K562 (cell line): Measurements from ENCODE around the gene HHLA2. TPM values are rescaled to one million over a fixed set of nuclear protein-coding genes. Genes with fewer than 3 reads are reported as not detected.

Experiments used
- ATAC-seq: fragments of 200-7000 bp; cut with Tn5 transposase; 3 replicates; pipeline ENCODE4 v1.9.1; 2020; ENCODE audit warnings: moderate library complexity
- BruUV-seq: library from RNA; stranded (reverse); fragments of 400-500 nt; replicated peaks from 2 replicates; lab custom pipeline; 2021; lab: Mats Ljungman, UMichigan
- CTCF ChIA-PET: fragments of 300-600 bp; formaldehyde crosslinking; extraction: SDS; loops from one replicate; lab custom pipeline; 2021; ENCODE audit warnings: low intra/inter-chr PET ratio; lab: Yijun Ruan, JAX
- POLR2A ChIA-PET: fragments of 300-600, 350-650 bp; sonication (Branson Sonifier 250); formaldehyde crosslinking; extraction: SDS; loops from one replicate; lab custom pipeline; 2021; ENCODE audit warnings: antibody characterized with exemption, inconsistent platforms; lab: Yijun Ruan, JAX
- DNase-seq, 4 experiments: peaks; one replicate each; pipeline versions ENCODE4 v3.0.0 to v3.0.0-alpha.2; 2011 to 2018; ENCODE audit warnings: low spot score in 3 of 4, mixed read lengths in 3 of 4; ENCODE audit errors: extremely low read depth in 1 of 4
- FAIRE-seq: peaks from 2 replicates; lab custom pipeline; 2011; peaks lifted over from hg19 to GRCh38; lab: Jason Lieb, UNC
- H2AFZ ChIP-seq: 2 replicates; pipeline ENCODE4 v1.6.0; 2011; ENCODE audit warnings: low read depth, low read length, control low read depth, inconsistent platforms
- H3K27ac ChIP-seq: fragments of 200-600 bp; 3 replicates; pipeline ENCODE4 v1.8.0; 2011; ENCODE audit warnings: low read depth, mild to moderate bottlenecking, control low read depth, inconsistent platforms, low read length, moderate library complexity, mixed read lengths; ENCODE audit errors: extremely low read depth
- H3K27me3 ChIP-seq, 2 experiments: fragments of 300-600 bp in 1 of 2; 2 replicates in 1 of 2; 3 replicates in 1 of 2; pipeline versions ENCODE4 v1.6.0 to v1.8.0; 2011; ENCODE audit warnings: inconsistent platforms in 2 of 2, low read length in 2 of 2, mild to moderate bottlenecking in 1 of 2, mixed read lengths in 1 of 2, moderate library complexity in 1 of 2; ENCODE audit not compliant: control insufficient read depth in 2 of 2, insufficient read depth in 2 of 2
- H3K36me3 ChIP-seq: fragments of 300-600 bp; 3 replicates; pipeline ENCODE4 v1.8.0; 2011; ENCODE audit warnings: mild to moderate bottlenecking, low read length, inconsistent platforms; ENCODE audit not compliant: control insufficient read depth, insufficient read depth
- H3K4me1 ChIP-seq, 2 experiments: fragments of 200-600 bp in 1 of 2; replicated peaks in 1 of 2; 2 replicates in 1 of 2; 3 replicates in 1 of 2; pipeline versions ENCODE4 v1.5.1 to v1.8.0; 2011; ENCODE audit warnings: inconsistent platforms in 2 of 2, low read length in 2 of 2, mild to moderate bottlenecking in 1 of 2, mixed read lengths in 1 of 2, moderate library complexity in 1 of 2; ENCODE audit not compliant: control insufficient read depth in 2 of 2, insufficient read depth in 2 of 2
- H3K4me2 ChIP-seq: 2 replicates; pipeline ENCODE4 v1.6.1; 2011; ENCODE audit warnings: low read length, control low read depth, inconsistent platforms, mixed read lengths; ENCODE audit not compliant: insufficient read depth
- H3K4me3 ChIP-seq: fragments of 200-600 bp; sonication (generic), shearing (Covaris generic); 2 replicates; pipeline ENCODE4 v1.5.1; 2016; ENCODE audit warnings: control low read depth, inconsistent platforms
- H3K79me2 ChIP-seq: fragments of 200-600 bp; 3 replicates; pipeline ENCODE4 v1.8.0; 2011; ENCODE audit warnings: low read length, inconsistent platforms; ENCODE audit not compliant: control insufficient read depth, insufficient read depth
- H3K9ac ChIP-seq, 2 experiments: 2 replicates each; pipeline versions ENCODE4 v1.6.0 to v1.6.1; 2011; ENCODE audit warnings: low read depth in 2 of 2, low read length in 2 of 2, control low read depth in 1 of 2, inconsistent platforms in 1 of 2, mild to moderate bottlenecking in 1 of 2, mixed read lengths in 1 of 2; ENCODE audit not compliant: insufficient read depth in 1 of 2
- H3K9me1 ChIP-seq: one replicate; pipeline ENCODE4 v1.6.0; 2011; ENCODE audit warnings: inconsistent platforms, mild to moderate bottlenecking, low read length, moderate library complexity; ENCODE audit not compliant: control insufficient read depth, insufficient read depth
- H3K9me3 ChIP-seq: replicated peaks from 2 replicates; pipeline ENCODE4 v1.5.1; 2011; ENCODE audit warnings: low read depth, low read length, inconsistent platforms; ENCODE audit not compliant: control insufficient read depth, insufficient read depth
- H4K20me1 ChIP-seq: replicated peaks from 2 replicates; pipeline ENCODE4 v1.6.1; 2011; ENCODE audit warnings: low read length, inconsistent platforms, mixed read lengths; ENCODE audit not compliant: control insufficient read depth, insufficient read depth
- ETS2 ChIP-seq: IDR thresholded peaks from 2 replicates; pipeline ENCODE4 v1.6.1; 2016; ENCODE audit warnings: borderline replicate concordance, missing genetic modification characterization, mild to moderate bottlenecking, moderate library complexity, missing compliant biosample characterization; ENCODE audit not compliant: poor library complexity, severe bottlenecking
- HNRNPUL1 ChIP-seq: fragments of 200-400 bp; formaldehyde crosslinking; IDR thresholded peaks from 2 replicates; pipeline ENCODE4 v1.6.1; 2017; ENCODE audit warnings: low read length
- KLF1 ChIP-seq: fragments of 450-650 bp; IDR thresholded peaks from 2 replicates; pipeline ENCODE4 v1.6.1; 2016; ENCODE audit warnings: missing genetic modification characterization, missing compliant biosample characterization
- NBN ChIP-seq: fragments of 450-650 bp; IDR thresholded peaks from 2 replicates; pipeline ENCODE4 v1.6.1; 2016; ENCODE audit warnings: low read depth, mild to moderate bottlenecking
- NFE2L1 ChIP-seq: fragments of 450-650 bp; IDR thresholded peaks from 2 replicates; pipeline ENCODE4 v1.6.1; 2016; ENCODE audit warnings: missing genetic modification characterization, low read depth, mild to moderate bottlenecking, missing compliant biosample characterization, moderate library complexity, borderline replicate concordance
- RNF2 ChIP-seq: sonication (generic); IDR thresholded peaks from 2 replicates; pipeline ENCODE4 v1.6.1; 2016
- SIN3A ChIP-seq, 2 experiments: fragments of 150-350 bp in 1 of 2; IDR thresholded peaks; 2 replicates each; pipeline ENCODE4 v1.6.1; 2011 to 2016; ENCODE audit warnings: borderline replicate concordance in 2 of 2, low read depth in 2 of 2, low read length in 2 of 2, mild to moderate bottlenecking in 2 of 2, moderate library complexity in 2 of 2; ENCODE audit not compliant: control insufficient read depth in 1 of 2
- TRIM28 ChIP-seq: fragments of 450-650 bp; IDR thresholded peaks from 2 replicates; pipeline ENCODE4 v1.6.1; 2017
- WGBS: fragments of 100-300 bp; shearing (Covaris generic); methylation state at CpG from one replicate; pipeline ENCODE4 v1.1.6; 2016; ENCODE audit warnings: low coverage, mixed read lengths; ENCODE audit not compliant: insufficient coverage; ENCODE audit errors: missing lambda C conversion rate; 5-methylcytosine and 5-hydroxymethylcytosine counted together
- in situ Hi-C: fragments of 300-500 bp; cut with MboI; formaldehyde crosslinking; loops from 4 replicates; pipeline ENCODE4 v1.15.0; 2018; ENCODE audit warnings: inconsistent platforms, mixed read lengths
- intact Hi-C: fragments of 100-400 bp; cut with micrococcal nuclease; formaldehyde crosslinking; loops from 2 replicates; pipeline ENCODE4 v1.14.2; 2022
- polyA plus RNA-seq, 8 experiments: library from polyadenylated mRNA; depleted of rRNA in 4 of 8; stranded (reverse) in 5 of 8; unstranded in 3 of 8; fragments of >200 nt; fragmentation: Nextera tagmentation in 2 of 8; fragmentation: Illumina TruSeq in 1 of 8; extraction: Ambion mirVana in 2 of 8; extraction: Trizol in 1 of 8; gene quantifications; 2 replicates each; pipeline versions ENCODE4 v1.2.1 to v1.2.3, GENCODE V29; 2011 to 2014; ENCODE audit warnings: inconsistent platforms in 1 of 8, missing spikeins in 1 of 8
- total RNA-seq, 7 experiments: library from RNA; depleted of rRNA in 6 of 7; stranded (reverse); fragments of >200 nt in 6 of 7; fragmentation: Illumina TruSeq in 2 of 7; extraction: Trizol in 2 of 7; gene quantifications; 2 replicates each; pipeline versions ENCODE4 v1.2.1 to v1.2.3, GENCODE V29; 2011 to 2021; ENCODE audit warnings: low replicate concordance in 1 of 7

The HHLA2 gene
- total and polyA plus RNA-seq, 9 of the 15 experiments (the other 6 are each of a cell fraction or from before 2014, with no cell fraction given): 0.04 TPM; not detected in 7

DNA sequence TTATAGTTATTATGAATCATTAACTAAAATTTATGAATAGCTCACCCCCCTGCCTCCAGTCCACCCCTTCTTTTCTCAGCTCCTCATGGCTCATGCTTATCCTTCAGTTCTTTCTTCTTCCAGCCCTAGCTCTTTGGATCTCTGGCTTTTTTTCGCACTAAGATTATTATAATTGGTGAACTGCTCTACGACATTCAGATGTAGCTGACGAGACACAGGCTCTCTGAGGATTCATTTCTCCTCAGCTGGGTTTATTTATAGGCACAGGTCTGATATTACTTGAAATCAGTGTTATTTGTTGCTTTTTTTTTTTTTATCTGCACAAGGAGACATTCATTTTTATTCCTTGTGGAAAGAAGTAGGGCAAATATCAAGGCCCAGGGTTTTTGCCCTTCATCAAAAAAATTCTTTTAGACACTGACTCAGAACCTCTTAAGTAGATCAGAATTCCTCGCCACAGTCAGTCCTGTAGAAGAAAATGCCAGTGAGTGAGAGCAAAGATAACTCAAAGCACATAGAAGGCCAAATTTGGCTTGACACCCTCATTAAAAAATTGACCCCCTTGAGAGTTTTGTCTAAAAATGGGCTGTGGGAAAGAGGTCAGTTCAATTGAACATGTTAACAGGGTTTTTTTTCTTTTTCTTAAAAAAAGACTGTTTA lies 107.5 kb downstream of the HHLA2 start:
- no peak overlapping the region for H2AFZ ChIP-seq
- no TSS peak for BruUV-seq
- no peaks in the 10 kb centered on the region for H3K36me3 ChIP-seq
- in situ Hi-C loops (loop anchor here (10.0 kb wide), 1 partner anchor 249 kb away; no protein-coding TSS in a partner anchor), intact Hi-C loops (loop anchor here (10.0 kb wide), 1 partner anchor 469 kb away; no protein-coding TSS in a partner anchor)
- H3K4me1 ChIP-seq: no peaks in the 10 kb centered on the region
- DNase-seq: no peak
- H3K4me3 ChIP-seq: no peak overlapping the region
- no peak for FAIRE-seq
- no peaks in the 10 kb centered on the region for H3K9me3 ChIP-seq
- no peak overlapping the region for H3K27ac ChIP-seq
- TF ChIP-seq TRIM28 (no peak), RNF2 (no peak), NFE2L1 (no peak), NBN (no peak), SIN3A (IDR thresholded peaks at IDR 0.05; ENCODE audit: borderline replicate concordance in 2 of 2, control insufficient read depth in 1 of 2, low read depth in 2 of 2, low read length in 2 of 2) (no peak), KLF1 (no peak), ETS2 (tag) (no peak), HNRNPUL1 (no peak)
- no peaks in the 10 kb centered on the region for H3K9me1 ChIP-seq
- CTCF ChIA-PET: no interaction called here
- POLR2A ChIA-PET: no interaction called here
- no peak for ATAC-seq
- 14% methylated on average over 4 of the region's 4 CpGs for WGBS
- H3K9ac ChIP-seq: no peak overlapping the region
- H3K27me3 ChIP-seq: no peaks in the 10 kb centered on the region
- H3K4me2 ChIP-seq: no peak overlapping the region
- H4K20me1 ChIP-seq: no peaks in the 10 kb centered on the region
- no peaks in the 10 kb centered on the region for H3K79me2 ChIP-seq
